NCI-H1436 (cell line): Measurements from ENCODE around the gene TKT.
A peak's percentile ranks its signal among the peaks of the same experiment; 100 is the strongest.

Source experiments
- DNase-seq: peaks from one replicate; lab custom pipeline; 2025; lab: John Stamatoyannopoulos, UW

The TKT gene

GRCh38 chr3:53225181-53225580 is 30.6 kb downstream of the TKT start:
- DNase-seq, result no peak

- no peak for DNase-seq
Measured at GRCh38 chr3:53224536-53224935, 31.3 kb downstream of the TKT start.

- DNase-seq, result no peak
Measured at GRCh38 chr3:53224026-53224425, 31.8 kb downstream of the TKT start.

GRCh38 chr3:53223541-53223966 is 32.3 kb downstream of the TKT start:
- DNase-seq, result no peak

- no peak for DNase-seq
Measured at GRCh38 chr3:53223025-53223424, 32.8 kb downstream of the TKT start.

- no peak for DNase-seq
Measured at GRCh38 chr3:53222183-53222901, 33.5 kb downstream of the TKT start.

GRCh38 chr3:53221827-53222182 is 34.0 kb downstream of the TKT start:
- no peak for DNase-seq

- DNase-seq, result no peak
Measured at GRCh38 chr3:53221345-53221744, 34.5 kb downstream of the TKT start.

- peak; percentile 40 for DNase-seq
Measured at GRCh38 chr3:53219895-53220483, 35.8 kb downstream of the TKT start.

- DNase-seq, result no peak
Measured at GRCh38 chr3:53218131-53218530, 37.7 kb downstream of the TKT start.

- DNase-seq, result no peak
Measured at GRCh38 chr3:53217175-53217574, 38.6 kb downstream of the TKT start.

- no peak for DNase-seq
Measured at GRCh38 chr3:53216723-53217122, 39.1 kb downstream of the TKT start.

- no peak for DNase-seq
Measured at GRCh38 chr3:53215816-53216215, 40.0 kb downstream of the TKT start.

GRCh38 chr3:53213276-53213675 is 42.5 kb downstream of the TKT start:
- no peak for DNase-seq

GRCh38 chr3:53211706-53212702 is 43.8 kb downstream of the TKT start:
- DNase-seq, result no peak

- no peak for DNase-seq
Measured at GRCh38 chr3:53202331-53203015, 53.3 kb downstream of the TKT start.

- DNase-seq, result no peak
Measured at GRCh38 chr3:53200501-53201498, 55.0 kb downstream of the TKT start.

GRCh38 chr3:53199834-53200233 is 56.0 kb downstream of the TKT start:
- no peak for DNase-seq

- no peak for DNase-seq
Measured at GRCh38 chr3:53198996-53199395, 56.8 kb downstream of the TKT start.

GRCh38 chr3:53198256-53198977 is 57.4 kb downstream of the TKT start:
- DNase-seq, result no peak
